HL-60 (cell line): ENCODE data around the gene CCDC142.

Experiments used
- CTCF ChIP-seq: IDR thresholded peaks from one replicate; pipeline ENCODE4 v1.5.1; 2011; ENCODE audit warnings: low read length, control low read depth, inconsistent platforms; ENCODE audit not compliant: insufficient read depth
- POLR2AphosphoS5 ChIP-seq: IDR thresholded peaks from 2 replicates; pipeline ENCODE4 v1.6.1; 2012; ENCODE audit warnings: low read depth
- TF ChIP-seq, protein P1 (sequence below): IDR thresholded peaks from 2 replicates; pipeline ENCODE4 v1.6.1; 2012; ENCODE audit warnings: low read depth; ENCODE audit not compliant: insufficient replicate concordance

DNA sequence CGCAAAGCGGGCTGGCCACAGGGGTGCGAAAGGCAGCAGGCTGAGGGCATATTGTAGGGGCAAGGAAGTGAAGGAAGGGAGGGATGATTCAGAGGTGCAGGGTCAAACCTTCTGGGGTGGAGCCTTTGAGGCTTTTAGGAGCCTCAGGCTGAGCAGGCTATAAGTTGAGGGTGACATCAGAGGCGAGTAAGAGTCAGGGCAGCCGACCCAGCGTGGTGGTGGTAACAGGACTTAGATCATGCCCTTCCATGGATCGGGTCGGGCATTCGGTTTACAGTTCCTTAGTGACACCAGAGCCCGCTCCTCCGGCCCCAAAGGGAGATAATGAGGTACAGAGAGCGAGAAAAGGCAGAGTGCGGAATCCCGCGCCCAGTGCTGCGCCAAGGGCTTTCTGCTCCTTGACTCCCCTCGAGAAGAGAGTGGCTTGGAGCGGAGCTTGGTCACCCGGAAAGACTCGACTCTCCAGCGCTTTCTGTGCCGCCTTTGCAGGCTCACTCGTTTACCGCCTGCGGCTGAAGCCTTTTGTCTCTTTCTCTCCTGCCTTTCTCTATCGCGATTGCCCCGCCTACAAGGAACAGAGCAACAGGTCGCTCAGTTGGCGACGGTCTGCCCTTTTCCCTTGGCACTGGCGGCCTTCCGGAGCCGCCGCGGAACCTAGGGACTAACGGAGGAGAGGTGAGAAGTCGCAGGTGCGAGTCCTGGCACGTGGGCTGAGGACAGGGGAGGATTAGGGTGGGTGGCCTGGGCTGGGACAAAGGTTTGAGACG, 15.9 kb upstream of the CCDC142 start:
- TF ChIP-seq CTCF (no peak), POLR2AphosphoS5 (no peak)
- TF ChIP-seq, protein P1, sequence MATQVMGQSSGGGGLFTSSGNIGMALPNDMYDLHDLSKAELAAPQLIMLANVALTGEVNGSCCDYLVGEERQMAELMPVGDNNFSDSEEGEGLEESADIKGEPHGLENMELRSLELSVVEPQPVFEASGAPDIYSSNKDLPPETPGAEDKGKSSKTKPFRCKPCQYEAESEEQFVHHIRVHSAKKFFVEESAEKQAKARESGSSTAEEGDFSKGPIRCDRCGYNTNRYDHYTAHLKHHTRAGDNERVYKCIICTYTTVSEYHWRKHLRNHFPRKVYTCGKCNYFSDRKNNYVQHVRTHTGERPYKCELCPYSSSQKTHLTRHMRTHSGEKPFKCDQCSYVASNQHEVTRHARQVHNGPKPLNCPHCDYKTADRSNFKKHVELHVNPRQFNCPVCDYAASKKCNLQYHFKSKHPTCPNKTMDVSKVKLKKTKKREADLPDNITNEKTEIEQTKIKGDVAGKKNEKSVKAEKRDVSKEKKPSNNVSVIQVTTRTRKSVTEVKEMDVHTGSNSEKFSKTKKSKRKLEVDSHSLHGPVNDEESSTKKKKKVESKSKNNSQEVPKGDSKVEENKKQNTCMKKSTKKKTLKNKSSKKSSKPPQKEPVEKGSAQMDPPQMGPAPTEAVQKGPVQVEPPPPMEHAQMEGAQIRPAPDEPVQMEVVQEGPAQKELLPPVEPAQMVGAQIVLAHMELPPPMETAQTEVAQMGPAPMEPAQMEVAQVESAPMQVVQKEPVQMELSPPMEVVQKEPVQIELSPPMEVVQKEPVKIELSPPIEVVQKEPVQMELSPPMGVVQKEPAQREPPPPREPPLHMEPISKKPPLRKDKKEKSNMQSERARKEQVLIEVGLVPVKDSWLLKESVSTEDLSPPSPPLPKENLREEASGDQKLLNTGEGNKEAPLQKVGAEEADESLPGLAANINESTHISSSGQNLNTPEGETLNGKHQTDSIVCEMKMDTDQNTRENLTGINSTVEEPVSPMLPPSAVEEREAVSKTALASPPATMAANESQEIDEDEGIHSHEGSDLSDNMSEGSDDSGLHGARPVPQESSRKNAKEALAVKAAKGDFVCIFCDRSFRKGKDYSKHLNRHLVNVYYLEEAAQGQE = no peak
